HG02938 (cell line): ENCODE data around the gene CCL11.
"Not testable (repeated sequence)": the region's sequence is repeated elsewhere in the genome, so short reads cannot be mapped to it uniquely, and the experiment has no call there.

Experiments used
- ATAC-seq: cut with Tn5 transposase; IDR thresholded peaks from one replicate; pipeline ENCODE4 v1.9.1; 2021; ENCODE audit warnings: mild to moderate bottlenecking, moderate library complexity; ENCODE audit not compliant: unreplicated experiment

CCL11 gene

DNA sequence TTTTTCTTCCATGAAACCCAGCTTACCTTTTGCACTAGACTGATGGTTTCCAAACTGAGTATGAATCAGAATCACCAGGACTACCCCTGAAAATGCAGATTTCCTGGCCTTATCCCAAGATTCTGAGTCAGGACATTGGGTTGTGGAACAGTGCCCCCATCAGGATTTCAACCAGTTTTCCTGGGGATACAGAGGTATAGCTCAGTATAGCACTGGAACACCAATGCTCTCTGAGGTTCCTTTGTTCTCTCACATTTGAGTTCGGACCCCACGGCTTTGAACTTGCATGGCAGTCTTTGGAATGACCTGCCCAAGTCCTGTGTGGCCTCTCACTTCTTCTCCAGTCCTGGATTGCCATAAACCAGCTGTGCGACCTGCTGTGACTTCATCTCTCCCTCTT lies 20.9 kb downstream of the CCL11 start:
- no peak for ATAC-seq

GRCh38 chr17:34307110-34307509 lies 21.6 kb downstream of the CCL11 start:
- ATAC-seq = no peak

- no peak for ATAC-seq
Observed at GRCh38 chr17:34308371-34308770, 22.8 kb downstream of the CCL11 start.

DNA sequence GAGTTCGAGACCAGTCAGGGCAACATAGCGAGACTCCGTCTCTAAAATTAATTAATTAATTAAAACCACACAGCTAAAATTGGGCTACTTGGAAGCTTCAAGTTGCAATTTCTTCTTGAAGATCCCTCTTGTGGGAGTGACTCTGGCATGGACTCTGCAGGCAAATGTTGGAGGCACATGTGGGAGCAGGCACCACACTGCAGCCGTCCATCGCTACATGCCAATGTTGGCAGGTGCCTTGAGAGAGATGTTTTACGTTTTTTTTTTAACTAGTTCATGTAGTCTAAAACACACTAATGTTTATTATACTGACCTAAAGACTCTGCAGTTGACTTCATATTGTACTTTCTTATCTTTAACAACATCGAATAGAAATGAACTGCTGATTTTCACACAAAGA lies 25.7 kb downstream of the CCL11 start:
- no peak for ATAC-seq

- ATAC-seq = no peak
Observed at GRCh38 chr17:34312080-34312479, 26.5 kb downstream of the CCL11 start.

GRCh38 chr17:34313164-34313563 lies 27.6 kb downstream of the CCL11 start:
- no peak for ATAC-seq

GRCh38 chr17:34314279-34314678 lies 28.7 kb downstream of the CCL11 start:
- no peak for ATAC-seq

- ATAC-seq = no peak
Observed at GRCh38 chr17:34318474-34318873, 32.9 kb downstream of the CCL11 start.

GRCh38 chr17:34319039-34319483 lies 33.5 kb downstream of the CCL11 start, which contains the start of gene CCL8:
TSS of gene CCL8 (plus strand) at chr17:34319435. CDS start at chr17:34319502, 67 bp downstream.
- no peak for ATAC-seq

- no peak for ATAC-seq
Observed at GRCh38 chr17:34321964-34322363, 36.4 kb downstream of the CCL11 start.

DNA sequence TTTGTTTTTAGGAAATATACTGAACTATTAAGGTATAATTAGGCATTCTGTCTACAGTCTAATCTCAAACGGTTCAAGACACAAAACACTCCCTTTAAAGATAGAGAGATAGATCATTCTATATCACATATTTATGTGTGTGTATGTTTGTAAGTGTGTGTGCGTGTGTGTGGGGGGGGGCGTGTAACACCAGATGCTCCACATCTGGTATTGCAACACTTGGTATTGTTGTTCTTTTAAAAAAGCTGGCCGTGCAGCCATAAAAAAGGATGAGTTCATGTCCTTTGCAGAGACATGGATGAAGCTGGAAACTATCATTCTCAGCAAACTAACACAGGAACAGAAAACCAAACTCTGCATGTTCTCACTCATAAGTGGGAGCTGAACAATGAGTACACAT lies 42.0 kb downstream of the CCL11 start:
- ATAC-seq = not testable (repeated sequence)

GRCh38 chr17:34337701-34338100 lies 52.2 kb downstream of the CCL11 start:
- no peak for ATAC-seq
